HEK293 (cell line): Measurements from ENCODE around the gene IRF8.

Experiments used
- CTCF ChIA-PET: fragments of 350-600 bp; formaldehyde crosslinking; extraction: SDS; loops from one replicate; lab custom pipeline; 2021; ENCODE audit warnings: antibody characterized with exemption; lab: Yijun Ruan, JAX
- POLR2A ChIA-PET: fragments of 300-600 bp; formaldehyde crosslinking; extraction: SDS; loops from one replicate; lab custom pipeline; 2020; ENCODE audit warnings: antibody characterized with exemption, inconsistent platforms; lab: Yijun Ruan, JAX
- H3K27ac ChIP-seq: fragments of 200-500 bp; sonication (Bioruptor generic); 2 replicates; pipeline ENCODE4 v1.5.1; 2014; ENCODE audit warnings: low read depth, low read length, control low read depth, inconsistent platforms; ENCODE audit errors: extremely low read depth
- H3K36me3 ChIP-seq, 2 experiments: fragments of 200-500 bp in 1 of 2; sonication (Bioruptor generic) in 1 of 2; 1 replicate in 1 of 2; 2 replicates in 1 of 2; pipeline ENCODE4 v1.5.1; 2014 to 2017; ENCODE audit warnings: inconsistent platforms in 2 of 2, low read length in 2 of 2; ENCODE audit not compliant: control insufficient read depth in 2 of 2, insufficient read depth in 1 of 2
- H3K4me1 ChIP-seq: fragments of 200-500 bp; sonication (Bioruptor generic); 2 replicates; pipeline ENCODE4 v1.5.1; 2014; ENCODE audit warnings: mild to moderate bottlenecking, low read length, inconsistent platforms; ENCODE audit not compliant: control insufficient read depth, insufficient read depth
- H3K4me3 ChIP-seq: 2 replicates; pipeline ENCODE4 v1.5.1; 2011; ENCODE audit warnings: low read depth, mild to moderate bottlenecking, control low read depth, low read length, moderate library complexity
- H3K9me3 ChIP-seq: fragments of 200-500 bp; sonication (Bioruptor generic); 2 replicates; pipeline ENCODE4 v1.5.1; 2014; ENCODE audit warnings: low read depth, low read length, inconsistent platforms; ENCODE audit not compliant: control insufficient read depth, insufficient read depth
- GFI1B ChIP-seq: fragments of 450-650 bp; formaldehyde crosslinking; IDR thresholded peaks from 2 replicates; pipeline ENCODE4 v1.5.1; 2016; ENCODE audit warnings: missing biosample characterization, missing genetic modification characterization
- GLI4 ChIP-seq: fragments of 450-650 bp; formaldehyde crosslinking; IDR thresholded peaks from 2 replicates; pipeline ENCODE4 v1.5.1; 2016; ENCODE audit warnings: missing biosample characterization, missing genetic modification characterization
- KLF8 ChIP-seq: fragments of 450-650 bp; formaldehyde crosslinking; IDR thresholded peaks from 2 replicates; pipeline ENCODE4 v1.5.1; 2016; ENCODE audit warnings: missing biosample characterization, missing genetic modification characterization
- OSR2 ChIP-seq: fragments of 450-650 bp; formaldehyde crosslinking; IDR thresholded peaks from 2 replicates; pipeline ENCODE4 v1.5.1; 2016; ENCODE audit warnings: missing biosample characterization, missing genetic modification characterization
- WT1 ChIP-seq: fragments of 450-650 bp; formaldehyde crosslinking; IDR thresholded peaks from 2 replicates; pipeline ENCODE4 v1.5.1; 2016; ENCODE audit warnings: missing biosample characterization, missing genetic modification characterization
- ZNF133 ChIP-seq: fragments of 450-650 bp; formaldehyde crosslinking; IDR thresholded peaks from 2 replicates; pipeline ENCODE4 v1.5.1; 2016; ENCODE audit warnings: missing biosample characterization, missing genetic modification characterization
- ZNF221 ChIP-seq: fragments of 450-650 bp; formaldehyde crosslinking; IDR thresholded peaks from 2 replicates; pipeline ENCODE4 v1.5.1; 2017; ENCODE audit warnings: missing biosample characterization, missing genetic modification characterization, borderline replicate concordance
- ZNF248 ChIP-seq: fragments of 450-650 bp; formaldehyde crosslinking; IDR thresholded peaks from 2 replicates; pipeline ENCODE4 v1.5.1; 2017; ENCODE audit warnings: missing biosample characterization, missing genetic modification characterization
- ZNF274 ChIP-seq, 2 experiments: fragments of 200-500 bp in 1 of 2; fragments of 450-650 bp in 1 of 2; sonication (Bioruptor generic) in 1 of 2; formaldehyde crosslinking in 1 of 2; IDR thresholded peaks; 2 replicates each; pipeline versions ENCODE4 v1.5.1 to v1.6.1; 2014 to 2016; ENCODE audit warnings: borderline replicate concordance in 1 of 2, inconsistent platforms in 1 of 2, low read length in 1 of 2, missing biosample characterization in 1 of 2, missing genetic modification characterization in 1 of 2
- ZNF404 ChIP-seq: fragments of 450-650 bp; formaldehyde crosslinking; IDR thresholded peaks from 2 replicates; pipeline ENCODE4 v1.5.1; 2017; ENCODE audit warnings: missing biosample characterization, missing genetic modification characterization
- ZNF561 ChIP-seq: fragments of 450-650 bp; IDR thresholded peaks from 2 replicates; pipeline ENCODE4 v1.5.1; 2018; ENCODE audit warnings: missing biosample characterization, missing genetic modification characterization, borderline replicate concordance
- ZNF610 ChIP-seq: fragments of 450-650 bp; formaldehyde crosslinking; IDR thresholded peaks from 2 replicates; pipeline ENCODE4 v1.5.1; 2016; ENCODE audit warnings: missing biosample characterization, missing genetic modification characterization, borderline replicate concordance
- TF ChIP-seq, protein P1 (sequence below): fragments of 450-650 bp; formaldehyde crosslinking; optimal IDR thresholded peaks from 2 replicates; pipeline ENCODE3; 2016; ENCODE audit warnings: missing biosample characterization, mild to moderate bottlenecking, missing genetic modification characterization
- TF ChIP-seq, protein P2 (sequence below): fragments of 450-650 bp; formaldehyde crosslinking; IDR thresholded peaks from 2 replicates; pipeline ENCODE4 v1.5.1; 2016; ENCODE audit warnings: missing biosample characterization, missing genetic modification characterization, borderline replicate concordance
- TF ChIP-seq, protein P3 (sequence below): fragments of 450-650 bp; formaldehyde crosslinking; IDR thresholded peaks from 2 replicates; pipeline ENCODE4 v1.5.1; 2016; ENCODE audit warnings: missing biosample characterization, missing genetic modification characterization
- TF ChIP-seq, protein P4 (sequence below): fragments of 450-650 bp; IDR thresholded peaks from 2 replicates; pipeline ENCODE4 v1.5.1; 2018; ENCODE audit warnings: missing biosample characterization, missing genetic modification characterization

Gene IRF8

DNA sequence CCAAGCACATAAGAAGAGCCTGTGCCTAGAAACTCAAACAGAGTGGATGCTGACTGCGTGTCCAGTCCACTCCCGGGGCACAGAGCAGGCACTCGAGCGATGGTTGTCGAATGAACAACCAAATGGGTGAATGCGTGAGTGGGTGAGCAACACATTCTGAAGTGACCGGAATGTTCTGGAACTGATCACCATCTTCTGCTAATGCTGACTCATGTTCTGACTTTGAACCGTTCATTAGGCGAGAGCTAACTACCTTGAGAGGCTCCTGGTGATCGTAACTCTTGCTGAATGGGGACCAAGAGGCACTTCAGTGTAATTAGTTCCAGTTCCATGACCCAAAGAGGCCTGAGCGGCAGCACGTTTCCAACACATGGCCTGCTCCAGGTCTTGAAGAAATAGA is 37.9 kb downstream of the IRF8 start (continued):
- no peak for TF ChIP-seq ZNF248 (tag by site-specific recombination)
- TF ChIP-seq ZNF274 (IDR thresholded peaks at IDR 0.05; ENCODE audit: low read length) = no peak
- TF ChIP-seq ZNF274 (tag by site-specific recombination; IDR thresholded peaks at IDR 0.05; ENCODE audit: borderline replicate concordance) = no peak
- TF ChIP-seq GFI1B (tag by site-specific recombination) = no peak
- no peak for TF ChIP-seq ZNF133

DNA sequence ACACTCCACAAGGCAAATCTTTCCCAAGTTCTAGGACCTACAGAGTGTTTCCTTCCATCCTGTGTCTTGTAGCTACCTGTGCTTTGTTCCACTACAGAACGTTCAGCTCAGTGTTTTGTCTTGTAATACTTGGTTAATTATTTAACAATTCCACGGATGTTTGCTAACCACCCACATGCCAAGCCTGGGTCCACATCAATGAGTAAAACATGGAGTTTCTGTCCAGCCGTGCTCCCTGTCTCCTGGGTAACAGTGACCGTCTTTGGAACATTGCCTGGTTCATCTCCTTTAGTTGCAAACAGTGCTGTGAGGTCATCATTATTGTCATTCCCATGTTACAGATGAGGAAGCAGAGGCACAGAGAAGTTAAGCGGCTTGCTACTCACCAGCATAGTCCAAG is 41.3 kb downstream of the IRF8 start:
- Histone ChIP-seq H3K4me1 (no peaks in the 10 kb centered on the region), H3K9me3 (no peaks in the 10 kb centered on the region), H3K27ac (no peak overlapping the region), H3K36me3 (no peaks in the 10 kb centered on the region), H3K4me3 (no peak overlapping the region)
- TF ChIP-seq ZNF404 (tag by site-specific recombination) (no peak), ZNF561 (tag by site-specific recombination) (no peak), ZNF610 (tag by site-specific recombination) (no peak), GLI4 (tag by site-specific recombination) (no peak), OSR2 (no peak), WT1 (tag by site-specific recombination) (no peak), KLF8 (no peak), ZNF221 (tag by site-specific recombination) (no peak)
- TF ChIP-seq, protein P1, sequence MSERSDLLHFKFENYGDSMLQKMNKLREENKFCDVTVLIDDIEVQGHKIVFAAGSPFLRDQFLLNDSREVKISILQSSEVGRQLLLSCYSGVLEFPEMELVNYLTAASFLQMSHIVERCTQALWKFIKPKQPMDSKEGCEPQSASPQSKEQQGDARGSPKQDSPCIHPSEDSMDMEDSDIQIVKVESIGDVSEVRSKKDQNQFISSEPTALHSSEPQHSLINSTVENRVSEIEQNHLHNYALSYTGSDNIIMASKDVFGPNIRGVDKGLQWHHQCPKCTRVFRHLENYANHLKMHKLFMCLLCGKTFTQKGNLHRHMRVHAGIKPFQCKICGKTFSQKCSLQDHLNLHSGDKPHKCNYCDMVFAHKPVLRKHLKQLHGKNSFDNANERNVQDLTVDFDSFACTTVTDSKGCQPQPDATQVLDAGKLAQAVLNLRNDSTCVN (tag by site-specific recombination) = no peak
- TF ChIP-seq, protein P2, sequence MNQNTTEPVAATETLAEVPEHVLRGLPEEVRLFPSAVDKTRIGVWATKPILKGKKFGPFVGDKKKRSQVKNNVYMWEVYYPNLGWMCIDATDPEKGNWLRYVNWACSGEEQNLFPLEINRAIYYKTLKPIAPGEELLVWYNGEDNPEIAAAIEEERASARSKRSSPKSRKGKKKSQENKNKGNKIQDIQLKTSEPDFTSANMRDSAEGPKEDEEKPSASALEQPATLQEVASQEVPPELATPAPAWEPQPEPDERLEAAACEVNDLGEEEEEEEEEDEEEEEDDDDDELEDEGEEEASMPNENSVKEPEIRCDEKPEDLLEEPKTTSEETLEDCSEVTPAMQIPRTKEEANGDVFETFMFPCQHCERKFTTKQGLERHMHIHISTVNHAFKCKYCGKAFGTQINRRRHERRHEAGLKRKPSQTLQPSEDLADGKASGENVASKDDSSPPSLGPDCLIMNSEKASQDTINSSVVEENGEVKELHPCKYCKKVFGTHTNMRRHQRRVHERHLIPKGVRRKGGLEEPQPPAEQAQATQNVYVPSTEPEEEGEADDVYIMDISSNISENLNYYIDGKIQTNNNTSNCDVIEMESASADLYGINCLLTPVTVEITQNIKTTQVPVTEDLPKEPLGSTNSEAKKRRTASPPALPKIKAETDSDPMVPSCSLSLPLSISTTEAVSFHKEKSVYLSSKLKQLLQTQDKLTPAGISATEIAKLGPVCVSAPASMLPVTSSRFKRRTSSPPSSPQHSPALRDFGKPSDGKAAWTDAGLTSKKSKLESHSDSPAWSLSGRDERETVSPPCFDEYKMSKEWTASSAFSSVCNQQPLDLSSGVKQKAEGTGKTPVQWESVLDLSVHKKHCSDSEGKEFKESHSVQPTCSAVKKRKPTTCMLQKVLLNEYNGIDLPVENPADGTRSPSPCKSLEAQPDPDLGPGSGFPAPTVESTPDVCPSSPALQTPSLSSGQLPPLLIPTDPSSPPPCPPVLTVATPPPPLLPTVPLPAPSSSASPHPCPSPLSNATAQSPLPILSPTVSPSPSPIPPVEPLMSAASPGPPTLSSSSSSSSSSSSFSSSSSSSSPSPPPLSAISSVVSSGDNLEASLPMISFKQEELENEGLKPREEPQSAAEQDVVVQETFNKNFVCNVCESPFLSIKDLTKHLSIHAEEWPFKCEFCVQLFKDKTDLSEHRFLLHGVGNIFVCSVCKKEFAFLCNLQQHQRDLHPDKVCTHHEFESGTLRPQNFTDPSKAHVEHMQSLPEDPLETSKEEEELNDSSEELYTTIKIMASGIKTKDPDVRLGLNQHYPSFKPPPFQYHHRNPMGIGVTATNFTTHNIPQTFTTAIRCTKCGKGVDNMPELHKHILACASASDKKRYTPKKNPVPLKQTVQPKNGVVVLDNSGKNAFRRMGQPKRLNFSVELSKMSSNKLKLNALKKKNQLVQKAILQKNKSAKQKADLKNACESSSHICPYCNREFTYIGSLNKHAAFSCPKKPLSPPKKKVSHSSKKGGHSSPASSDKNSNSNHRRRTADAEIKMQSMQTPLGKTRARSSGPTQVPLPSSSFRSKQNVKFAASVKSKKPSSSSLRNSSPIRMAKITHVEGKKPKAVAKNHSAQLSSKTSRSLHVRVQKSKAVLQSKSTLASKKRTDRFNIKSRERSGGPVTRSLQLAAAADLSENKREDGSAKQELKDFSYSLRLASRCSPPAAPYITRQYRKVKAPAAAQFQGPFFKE (tag by site-specific recombination) = no peak
- TF ChIP-seq, protein P3, sequence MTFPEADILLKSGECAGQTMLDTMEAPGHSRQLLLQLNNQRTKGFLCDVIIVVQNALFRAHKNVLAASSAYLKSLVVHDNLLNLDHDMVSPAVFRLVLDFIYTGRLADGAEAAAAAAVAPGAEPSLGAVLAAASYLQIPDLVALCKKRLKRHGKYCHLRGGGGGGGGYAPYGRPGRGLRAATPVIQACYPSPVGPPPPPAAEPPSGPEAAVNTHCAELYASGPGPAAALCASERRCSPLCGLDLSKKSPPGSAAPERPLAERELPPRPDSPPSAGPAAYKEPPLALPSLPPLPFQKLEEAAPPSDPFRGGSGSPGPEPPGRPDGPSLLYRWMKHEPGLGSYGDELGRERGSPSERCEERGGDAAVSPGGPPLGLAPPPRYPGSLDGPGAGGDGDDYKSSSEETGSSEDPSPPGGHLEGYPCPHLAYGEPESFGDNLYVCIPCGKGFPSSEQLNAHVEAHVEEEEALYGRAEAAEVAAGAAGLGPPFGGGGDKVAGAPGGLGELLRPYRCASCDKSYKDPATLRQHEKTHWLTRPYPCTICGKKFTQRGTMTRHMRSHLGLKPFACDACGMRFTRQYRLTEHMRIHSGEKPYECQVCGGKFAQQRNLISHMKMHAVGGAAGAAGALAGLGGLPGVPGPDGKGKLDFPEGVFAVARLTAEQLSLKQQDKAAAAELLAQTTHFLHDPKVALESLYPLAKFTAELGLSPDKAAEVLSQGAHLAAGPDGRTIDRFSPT = no peak
- TF ChIP-seq, protein P4, sequence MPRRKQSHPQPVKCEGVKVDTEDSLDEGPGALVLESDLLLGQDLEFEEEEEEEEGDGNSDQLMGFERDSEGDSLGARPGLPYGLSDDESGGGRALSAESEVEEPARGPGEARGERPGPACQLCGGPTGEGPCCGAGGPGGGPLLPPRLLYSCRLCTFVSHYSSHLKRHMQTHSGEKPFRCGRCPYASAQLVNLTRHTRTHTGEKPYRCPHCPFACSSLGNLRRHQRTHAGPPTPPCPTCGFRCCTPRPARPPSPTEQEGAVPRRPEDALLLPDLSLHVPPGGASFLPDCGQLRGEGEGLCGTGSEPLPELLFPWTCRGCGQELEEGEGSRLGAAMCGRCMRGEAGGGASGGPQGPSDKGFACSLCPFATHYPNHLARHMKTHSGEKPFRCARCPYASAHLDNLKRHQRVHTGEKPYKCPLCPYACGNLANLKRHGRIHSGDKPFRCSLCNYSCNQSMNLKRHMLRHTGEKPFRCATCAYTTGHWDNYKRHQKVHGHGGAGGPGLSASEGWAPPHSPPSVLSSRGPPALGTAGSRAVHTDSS (tag by site-specific recombination) = no peak
- ChIA-PET CTCF (no interaction called here), POLR2A (no interaction called here)
